Measurements from ENCODE around the gene GLIS1.

Gene GLIS1

DNA sequence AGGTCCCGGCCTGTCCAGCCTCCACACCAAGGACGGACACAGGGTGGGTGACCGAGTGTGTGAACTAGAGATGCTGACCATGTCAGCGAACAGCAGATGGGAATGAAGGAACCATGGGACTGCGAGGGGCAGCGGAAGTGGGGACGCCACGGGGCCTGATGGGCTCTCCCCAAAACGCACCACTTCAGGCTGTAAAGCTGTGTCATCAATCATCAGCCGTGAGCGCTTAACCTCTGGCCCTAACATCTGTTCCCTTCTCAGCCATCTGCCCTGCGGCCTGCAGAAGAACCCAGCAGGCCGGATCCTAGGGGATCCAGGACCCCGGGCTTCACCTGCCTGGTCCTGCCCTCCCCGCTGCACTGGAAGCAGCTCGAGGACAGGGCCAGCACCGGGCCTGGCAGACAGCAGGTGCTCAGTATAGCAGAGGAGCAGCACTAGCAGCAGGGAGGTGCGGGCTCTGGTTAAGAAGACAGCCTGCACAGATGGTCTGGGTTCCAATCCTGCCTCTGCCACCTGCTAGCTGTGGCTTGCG lies 221.1 kb downstream of the GLIS1 start:
- Histone ChIP-seq H3K36me3 (ENCODE audit: control insufficient read depth, low read length) (no peaks in the 10 kb centered on the region), H3K4me2 (ENCODE audit: low read length) (no peak overlapping the region), H3K79me2 (ENCODE audit: control insufficient read depth, low read length) (no peaks in the 10 kb centered on the region), H3K27me3 (ENCODE audit: control insufficient read depth, low read length) (no peaks in the 10 kb centered on the region), H3K4me3 (ENCODE audit: low read length) (no peak overlapping the region), H3K4me1 (ENCODE audit: control insufficient read depth, low read length) (no peaks in the 10 kb centered on the region), H3K27ac (ENCODE audit: low read depth, low read length) (no peak overlapping the region), H4K20me1 (ENCODE audit: control insufficient read depth, insufficient read depth, low read depth, low read length) (no peaks in the 10 kb centered on the region), H3K9me3 (ENCODE audit: control insufficient read depth, insufficient read depth, low read length) (no peaks in the 10 kb centered on the region), H3K9me2 (replicated peaks; ENCODE audit: control insufficient read depth, low read length) (no peaks in the 10 kb centered on the region), H3F3A (ENCODE audit: control insufficient read depth, insufficient read depth) (no peaks in the 10 kb centered on the region)
- TF ChIP-seq, protein P1, sequence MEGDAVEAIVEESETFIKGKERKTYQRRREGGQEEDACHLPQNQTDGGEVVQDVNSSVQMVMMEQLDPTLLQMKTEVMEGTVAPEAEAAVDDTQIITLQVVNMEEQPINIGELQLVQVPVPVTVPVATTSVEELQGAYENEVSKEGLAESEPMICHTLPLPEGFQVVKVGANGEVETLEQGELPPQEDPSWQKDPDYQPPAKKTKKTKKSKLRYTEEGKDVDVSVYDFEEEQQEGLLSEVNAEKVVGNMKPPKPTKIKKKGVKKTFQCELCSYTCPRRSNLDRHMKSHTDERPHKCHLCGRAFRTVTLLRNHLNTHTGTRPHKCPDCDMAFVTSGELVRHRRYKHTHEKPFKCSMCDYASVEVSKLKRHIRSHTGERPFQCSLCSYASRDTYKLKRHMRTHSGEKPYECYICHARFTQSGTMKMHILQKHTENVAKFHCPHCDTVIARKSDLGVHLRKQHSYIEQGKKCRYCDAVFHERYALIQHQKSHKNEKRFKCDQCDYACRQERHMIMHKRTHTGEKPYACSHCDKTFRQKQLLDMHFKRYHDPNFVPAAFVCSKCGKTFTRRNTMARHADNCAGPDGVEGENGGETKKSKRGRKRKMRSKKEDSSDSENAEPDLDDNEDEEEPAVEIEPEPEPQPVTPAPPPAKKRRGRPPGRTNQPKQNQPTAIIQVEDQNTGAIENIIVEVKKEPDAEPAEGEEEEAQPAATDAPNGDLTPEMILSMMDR (IDR thresholded peaks at IDR 0.05; ENCODE audit: low read depth, low read length, poor library complexity, severe bottlenecking): no peak
- no peak for TF ChIP-seq EZH2phosphoT487 (IDR thresholded peaks at IDR 0.05; ENCODE audit: borderline replicate concordance, low read length)

- TF ChIP-seq, protein P1 (IDR thresholded peaks at IDR 0.05; ENCODE audit: low read depth, low read length, poor library complexity, severe bottlenecking): no peak
- TF ChIP-seq EZH2phosphoT487 (IDR thresholded peaks at IDR 0.05; ENCODE audit: borderline replicate concordance, low read length): no peak
- Histone ChIP-seq H3K27ac (ENCODE audit: low read depth, low read length) (no peak overlapping the region), H3K36me3 (ENCODE audit: control insufficient read depth, low read length) (no peaks in the 10 kb centered on the region), H3K4me3 (ENCODE audit: low read length) (no peak overlapping the region), H3K9me3 (ENCODE audit: control insufficient read depth, insufficient read depth, low read length) (no peaks in the 10 kb centered on the region), H3F3A (ENCODE audit: control insufficient read depth, insufficient read depth) (no peaks in the 10 kb centered on the region), H3K79me2 (ENCODE audit: control insufficient read depth, low read length) (no peaks in the 10 kb centered on the region), H3K27me3 (ENCODE audit: control insufficient read depth, low read length) (no peaks in the 10 kb centered on the region), H3K9me2 (replicated peaks; ENCODE audit: control insufficient read depth, low read length) (no peaks in the 10 kb centered on the region), H3K4me1 (ENCODE audit: control insufficient read depth, low read length) (no peaks in the 10 kb centered on the region), H3K4me2 (ENCODE audit: low read length) (no peak overlapping the region), H4K20me1 (ENCODE audit: control insufficient read depth, insufficient read depth, low read depth, low read length) (no peaks in the 10 kb centered on the region)
Observed at GRCh38 chr1:53517109-53517508, 221.9 kb downstream of the GLIS1 start.

DNA sequence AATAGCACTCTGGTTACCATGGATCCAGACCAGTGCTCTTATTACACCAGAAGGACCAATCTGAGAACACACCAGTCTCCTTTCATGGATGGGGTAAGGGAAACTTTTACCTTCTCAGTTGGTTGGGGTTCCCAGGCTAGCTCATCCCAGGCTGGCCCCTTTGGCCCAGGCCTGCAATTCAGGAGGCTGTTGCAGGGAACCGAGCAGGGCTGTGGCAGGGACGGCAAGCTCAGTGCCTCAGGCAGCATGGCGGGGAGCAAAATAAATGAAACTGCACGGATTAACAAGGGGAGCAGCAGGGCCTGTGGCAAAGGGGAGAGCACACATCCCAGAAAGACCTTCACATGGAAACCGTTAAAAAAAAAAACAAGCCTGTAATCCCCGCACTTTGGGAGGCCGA lies 222.8 kb downstream of the GLIS1 start:
- Histone ChIP-seq H3K79me2 (ENCODE audit: control insufficient read depth, low read length) (no peaks in the 10 kb centered on the region), H4K20me1 (ENCODE audit: control insufficient read depth, insufficient read depth, low read depth, low read length) (no peaks in the 10 kb centered on the region), H3K9me3 (ENCODE audit: control insufficient read depth, insufficient read depth, low read length) (no peaks in the 10 kb centered on the region), H3K4me1 (ENCODE audit: control insufficient read depth, low read length) (no peaks in the 10 kb centered on the region), H3K36me3 (ENCODE audit: control insufficient read depth, low read length) (no peaks in the 10 kb centered on the region), H3K9me2 (replicated peaks; ENCODE audit: control insufficient read depth, low read length) (no peaks in the 10 kb centered on the region), H3K27me3 (ENCODE audit: control insufficient read depth, low read length) (no peaks in the 10 kb centered on the region), H3K27ac (ENCODE audit: low read depth, low read length) (no peak overlapping the region), H3K4me2 (ENCODE audit: low read length) (no peak overlapping the region), H3F3A (ENCODE audit: control insufficient read depth, insufficient read depth) (no peaks in the 10 kb centered on the region), H3K4me3 (ENCODE audit: low read length) (no peak overlapping the region)
- TF ChIP-seq, protein P1 (IDR thresholded peaks at IDR 0.05; ENCODE audit: low read depth, low read length, poor library complexity, severe bottlenecking): no peak

Data from DOHH2 (cell line).